Caco-2 (cell line): ENCODE results near the gene IFNW1. TPM values are rescaled to one million over a fixed set of nuclear protein-coding genes. Genes with fewer than 3 reads are reported as not detected.
"Not testable (repeated sequence)": the region's sequence is repeated elsewhere in the genome, so short reads cannot be mapped to it uniquely, and the experiment has no call there.

Experiments
- BruUV-seq: library from RNA; stranded (reverse); fragments of 400-500 nt; replicated peaks from 2 replicates; lab custom pipeline; 2021; lab: Mats Ljungman, UMichigan
- CTCF ChIA-PET: fragments of 300-600 bp; sonication (Branson Sonifier 250); formaldehyde crosslinking; loops from one replicate; lab custom pipeline; 2022; ENCODE audit warnings: antibody characterized with exemption; lab: Charles Lee
- POLR2A ChIA-PET: fragments of 300-600 bp; sonication (Branson Sonifier 250); formaldehyde crosslinking; loops from one replicate; lab custom pipeline; 2022; ENCODE audit warnings: antibody characterized with exemption; lab: Charles Lee
- DNase-seq, 2 experiments: peaks; one replicate each; pipeline versions ENCODE4 v3.0.0 to v3.0.0-alpha.2; 2020 to 2022
- H3K27me3 ChIP-seq: replicated peaks from 2 replicates; pipeline ENCODE4 v1.6.0; 2011; ENCODE audit warnings: low read length; ENCODE audit not compliant: control insufficient read depth, insufficient read depth
- H3K36me3 ChIP-seq: 2 replicates; pipeline ENCODE4 v1.5.1; 2011; ENCODE audit warnings: low read length; ENCODE audit not compliant: control insufficient read depth, insufficient read depth
- H3K4me1 ChIP-seq: fragments of 250-450 bp; sonication (Bioruptor Pico); 2 replicates; pipeline ENCODE4 v1.5.1; 2020; ENCODE audit warnings: mild to moderate bottlenecking
- H3K4me3 ChIP-seq: 2 replicates; pipeline ENCODE4 v1.5.1; 2011; ENCODE audit warnings: low read depth, mild to moderate bottlenecking, control low read depth, low read length
- H3K9me3 ChIP-seq: fragments of 250-450 bp; sonication (Bioruptor Pico); 2 replicates; pipeline ENCODE4 v1.5.1; 2020; ENCODE audit warnings: mild to moderate bottlenecking, moderate library complexity
- H3K27ac Mint-ChIP-seq: one replicate; pipeline ENCODE4 v1.8.0; 2022; ENCODE audit warnings: mixed read lengths; ENCODE audit not compliant: unreplicated experiment
- H3K27me3 Mint-ChIP-seq: one replicate; pipeline ENCODE4 v1.8.0; 2022; ENCODE audit warnings: mixed read lengths; ENCODE audit not compliant: insufficient read depth, unreplicated experiment
- H3K36me3 Mint-ChIP-seq: one replicate; pipeline ENCODE4 v1.8.0; 2022; ENCODE audit warnings: mild to moderate bottlenecking, mixed read lengths; ENCODE audit not compliant: insufficient read depth, unreplicated experiment
- H3K4me1 Mint-ChIP-seq: one replicate; pipeline ENCODE4 v1.8.0; 2022; ENCODE audit warnings: low read depth, mixed read lengths; ENCODE audit not compliant: unreplicated experiment
- H3K4me3 Mint-ChIP-seq: one replicate; pipeline ENCODE4 v1.8.0; 2022; ENCODE audit warnings: mild to moderate bottlenecking, moderate library complexity, mixed read lengths; ENCODE audit not compliant: unreplicated experiment
- H3K9me3 Mint-ChIP-seq: one replicate; pipeline ENCODE4 v1.8.0; 2022; ENCODE audit warnings: mixed read lengths; ENCODE audit not compliant: unreplicated experiment
- intact Hi-C: fragments of 100-400 bp; cut with micrococcal nuclease; formaldehyde crosslinking; loops from one replicate; pipeline ENCODE4 v1.10.0; 2022; ENCODE audit not compliant: unreplicated experiment
- total RNA-seq: library from RNA; stranded (reverse); gene quantifications from 2 replicates; pipeline ENCODE4 v1.2.3, GENCODE V29; 2022
- TF ChIP-seq, protein P1 (sequence below), 2 experiments: fragments of 200-600 bp in 1 of 2; IDR thresholded peaks; 1 replicate in 1 of 2; 2 replicates in 1 of 2; pipeline versions ENCODE4 v1.5.1 to v1.8.0; 2011 to 2022; ENCODE audit warnings: antibody characterized with exemption in 1 of 2, control low read depth in 1 of 2, inconsistent platforms in 1 of 2, low read depth in 1 of 2, low read length in 1 of 2, mild to moderate bottlenecking in 1 of 2, moderate library complexity in 1 of 2; ENCODE audit not compliant: insufficient read depth in 1 of 2, severe bottlenecking in 1 of 2, unreplicated experiment in 1 of 2

IFNW1 gene
- total RNA-seq, 1 experiment from 2014 or later, result not detected

DNA sequence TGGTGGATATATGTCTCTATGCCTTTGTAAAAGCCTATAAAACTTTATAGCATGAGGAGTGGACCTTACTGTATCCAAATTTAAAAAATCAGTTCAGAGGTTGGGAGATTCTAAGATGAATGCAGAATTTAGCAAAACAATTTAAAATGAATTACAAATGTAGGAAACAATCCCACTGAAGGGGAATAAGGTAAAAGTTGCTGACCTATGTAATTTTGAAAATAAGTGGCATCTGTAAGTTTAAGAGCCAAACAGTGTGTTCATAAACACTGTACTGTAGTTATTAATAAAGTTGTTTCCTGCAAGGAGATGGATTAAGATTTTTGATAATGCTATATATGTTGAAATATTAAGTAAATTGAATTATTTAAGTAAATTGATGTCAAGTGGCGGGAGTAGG, 4.6 kb downstream of the IFNW1 start:
- DNase-seq, result no peak
- Mint-ChIP-seq H3K9me3 (no peaks in the 10 kb centered on the region), H3K4me1 (no peaks in the 10 kb centered on the region), H3K36me3 (no peaks in the 10 kb centered on the region), H3K27ac (no peak overlapping the region), H3K27me3 (peaks cover 14% of the 10 kb centered on the region), H3K4me3 (no peak overlapping the region)
- Histone ChIP-seq H3K9me3 (no peaks in the 10 kb centered on the region), H3K27me3 (no peaks in the 10 kb centered on the region), H3K4me3 (no peak overlapping the region), H3K4me1 (no peaks in the 10 kb centered on the region), H3K36me3 (no peaks in the 10 kb centered on the region)
- intact Hi-C loops, result no loop called here
- no TSS peak for BruUV-seq
- ChIA-PET POLR2A (no interaction called here), CTCF (no interaction called here)
- TF ChIP-seq, protein P1, sequence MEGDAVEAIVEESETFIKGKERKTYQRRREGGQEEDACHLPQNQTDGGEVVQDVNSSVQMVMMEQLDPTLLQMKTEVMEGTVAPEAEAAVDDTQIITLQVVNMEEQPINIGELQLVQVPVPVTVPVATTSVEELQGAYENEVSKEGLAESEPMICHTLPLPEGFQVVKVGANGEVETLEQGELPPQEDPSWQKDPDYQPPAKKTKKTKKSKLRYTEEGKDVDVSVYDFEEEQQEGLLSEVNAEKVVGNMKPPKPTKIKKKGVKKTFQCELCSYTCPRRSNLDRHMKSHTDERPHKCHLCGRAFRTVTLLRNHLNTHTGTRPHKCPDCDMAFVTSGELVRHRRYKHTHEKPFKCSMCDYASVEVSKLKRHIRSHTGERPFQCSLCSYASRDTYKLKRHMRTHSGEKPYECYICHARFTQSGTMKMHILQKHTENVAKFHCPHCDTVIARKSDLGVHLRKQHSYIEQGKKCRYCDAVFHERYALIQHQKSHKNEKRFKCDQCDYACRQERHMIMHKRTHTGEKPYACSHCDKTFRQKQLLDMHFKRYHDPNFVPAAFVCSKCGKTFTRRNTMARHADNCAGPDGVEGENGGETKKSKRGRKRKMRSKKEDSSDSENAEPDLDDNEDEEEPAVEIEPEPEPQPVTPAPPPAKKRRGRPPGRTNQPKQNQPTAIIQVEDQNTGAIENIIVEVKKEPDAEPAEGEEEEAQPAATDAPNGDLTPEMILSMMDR (IDR thresholded peaks at IDR 0.05; ENCODE audit: insufficient read depth in 1 of 2, low read depth in 1 of 2, low read length in 1 of 2, severe bottlenecking in 1 of 2, unreplicated experiment in 1 of 2), result no peak

DNA sequence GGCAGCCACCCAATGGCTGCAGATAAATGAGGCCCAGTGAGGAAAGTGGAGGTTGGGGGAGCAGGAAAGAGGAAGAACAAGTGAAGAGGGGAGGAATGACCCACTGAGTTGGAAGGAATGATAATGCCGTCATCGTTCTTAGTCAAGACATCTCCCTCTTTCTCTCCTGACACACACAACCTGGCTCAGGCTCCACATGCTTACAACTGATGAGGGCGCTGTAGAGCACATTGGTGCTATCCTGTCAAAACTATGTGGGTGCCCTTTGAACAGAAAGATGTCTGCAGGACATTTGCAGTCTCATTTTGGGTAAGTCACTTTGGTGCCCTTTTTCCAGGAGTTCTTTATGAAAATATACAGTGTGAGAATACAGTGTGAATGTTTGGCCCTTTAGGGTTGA, 5.9 kb downstream of the IFNW1 start:
- CTCF ChIA-PET, result no interaction called here
- Mint-ChIP-seq H3K36me3 (no peaks in the 10 kb centered on the region), H3K27me3 (peaks cover 17% of the 10 kb centered on the region), H3K4me3 (no peak overlapping the region), H3K9me3 (no peaks in the 10 kb centered on the region), H3K4me1 (no peaks in the 10 kb centered on the region), H3K27ac (no peak overlapping the region)
- no TSS peak for BruUV-seq
- H3K9me3 ChIP-seq, result no peaks in the 10 kb centered on the region
- no peaks in the 10 kb centered on the region for H3K27me3 ChIP-seq
- no peak for DNase-seq
- no peaks in the 10 kb centered on the region for H3K36me3 ChIP-seq
- H3K4me1 ChIP-seq, result no peaks in the 10 kb centered on the region
- H3K4me3 ChIP-seq, result no peak overlapping the region
- TF ChIP-seq, protein P1 (IDR thresholded peaks at IDR 0.05; ENCODE audit: insufficient read depth in 1 of 2, low read depth in 1 of 2, low read length in 1 of 2, severe bottlenecking in 1 of 2, unreplicated experiment in 1 of 2), result no peak
- intact Hi-C loops, result no loop called here
- POLR2A ChIA-PET, result no interaction called here

DNA sequence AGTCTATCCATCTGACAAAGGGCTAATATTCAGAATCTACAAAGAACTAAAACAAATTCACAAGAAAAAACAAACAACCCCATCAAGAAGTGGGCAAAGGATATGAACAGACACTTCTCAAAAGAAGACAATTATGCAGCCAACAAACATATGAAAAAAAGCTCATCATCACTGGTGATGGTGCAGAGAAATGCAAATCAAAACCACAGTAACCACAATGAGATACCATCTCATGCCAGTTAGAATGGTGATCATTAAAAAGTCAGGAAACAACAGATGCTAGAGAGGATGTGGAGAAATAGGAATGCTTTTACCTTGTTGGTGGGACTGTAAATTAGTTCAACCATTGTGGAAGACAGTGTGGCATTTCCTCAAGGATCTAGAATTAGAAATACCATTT, 13.4 kb downstream of the IFNW1 start:
- H3K9me3 ChIP-seq, POLR2A ChIA-PET, H3K27ac Mint-ChIP-seq, H3K4me3 ChIP-seq, BruUV-seq, H3K9me3 Mint-ChIP-seq, H3K4me1 Mint-ChIP-seq, H3K4me3 Mint-ChIP-seq, intact Hi-C loops, H3K27me3 ChIP-seq, H3K36me3 ChIP-seq, H3K27me3 Mint-ChIP-seq, H3K4me1 ChIP-seq, CTCF ChIA-PET, H3K36me3 Mint-ChIP-seq, DNase-seq: not testable (repeated sequence)
